IPS DF 19.7 (cell line): ENCODE data around the gene HSBP1L1.
"Not testable (repeated sequence)": the region's sequence is repeated elsewhere in the genome, so short reads cannot be mapped to it uniquely, and the experiment has no call there.

ENCODE experiments used
- DNase-seq: peaks from one replicate; pipeline ENCODE4 v3.0.0-alpha.2; 2013; ENCODE audit warnings: low read depth, low spot score

The HSBP1L1 gene

GRCh38 chr18:79985172-79985571 is 20.7 kb downstream of the HSBP1L1 start:
- no peak for DNase-seq

- no peak for DNase-seq
Observed at GRCh38 chr18:79986726-79987125, 22.3 kb downstream of the HSBP1L1 start.

DNA sequence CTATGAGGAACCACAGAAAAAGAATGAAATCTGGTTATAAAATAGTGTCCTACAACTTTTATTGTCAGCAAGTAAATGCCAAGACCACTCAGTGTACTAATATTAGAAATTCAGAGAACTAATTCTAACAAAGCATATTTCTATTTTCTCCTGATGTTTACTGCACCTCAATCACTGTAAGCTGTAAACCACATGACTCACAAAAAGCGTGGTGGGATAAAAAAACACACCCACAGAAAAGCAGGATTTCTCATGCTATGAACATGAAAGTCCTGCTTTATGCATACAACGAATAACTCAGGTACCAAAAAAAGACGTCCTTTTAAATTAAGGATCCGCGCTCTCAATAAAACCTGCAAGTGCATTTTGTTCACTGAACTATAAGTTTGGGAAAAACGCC is 23.1 kb downstream of the HSBP1L1 start:
- no peak for DNase-seq

DNA sequence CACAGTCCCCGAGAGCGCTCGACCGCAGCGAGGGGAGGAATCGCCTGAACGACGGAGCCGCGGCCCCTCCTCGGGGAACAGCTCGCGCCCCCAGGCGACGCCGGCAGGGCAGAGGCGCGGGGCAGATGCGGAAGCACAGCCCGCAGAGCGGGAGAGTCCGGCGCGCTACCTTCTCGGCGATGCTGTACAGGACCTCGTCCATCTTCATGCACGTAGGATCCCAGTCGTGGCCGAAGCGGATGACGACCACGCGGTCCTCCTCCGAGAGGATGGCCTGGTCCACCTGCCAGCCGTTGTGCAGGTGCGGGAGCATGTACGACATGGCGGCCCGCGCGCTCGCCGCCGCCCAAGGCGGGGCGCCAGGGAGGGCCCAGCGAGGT is 23.6 kb downstream of the HSBP1L1 start:
- DNase-seq = no peak

GRCh38 chr18:79988451-79989194 is 24.2 kb downstream of the HSBP1L1 start, which contains the start of gene TXNL4A:
Gene TXNL4A (minus strand): TSS chr18:79988563. CDS start chr18:79988392, 171 bp downstream.
- DNase-seq = no peak

GRCh38 chr18:79989195-79989497 is 24.7 kb downstream of the HSBP1L1 start:
- DNase-seq = no peak

DNA sequence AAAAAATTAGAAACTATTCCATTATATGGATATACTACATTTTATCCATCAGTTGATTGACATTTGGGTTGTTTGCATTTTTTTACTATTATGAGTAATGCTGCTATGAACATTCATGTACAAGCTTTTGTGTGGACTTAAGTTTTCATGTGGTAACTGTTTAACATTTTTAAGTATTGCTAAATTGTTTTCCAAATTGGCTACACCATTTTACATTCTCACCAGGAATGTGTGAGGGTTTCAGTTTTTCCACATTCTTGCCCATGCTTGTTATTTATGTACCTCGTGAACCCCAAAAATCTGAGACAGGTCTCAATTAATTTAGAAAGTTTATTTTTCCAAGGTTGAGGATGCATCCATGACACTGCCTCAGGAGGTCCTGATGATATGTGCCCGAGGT is 27.1 kb downstream of the HSBP1L1 start:
- DNase-seq = no peak

DNA sequence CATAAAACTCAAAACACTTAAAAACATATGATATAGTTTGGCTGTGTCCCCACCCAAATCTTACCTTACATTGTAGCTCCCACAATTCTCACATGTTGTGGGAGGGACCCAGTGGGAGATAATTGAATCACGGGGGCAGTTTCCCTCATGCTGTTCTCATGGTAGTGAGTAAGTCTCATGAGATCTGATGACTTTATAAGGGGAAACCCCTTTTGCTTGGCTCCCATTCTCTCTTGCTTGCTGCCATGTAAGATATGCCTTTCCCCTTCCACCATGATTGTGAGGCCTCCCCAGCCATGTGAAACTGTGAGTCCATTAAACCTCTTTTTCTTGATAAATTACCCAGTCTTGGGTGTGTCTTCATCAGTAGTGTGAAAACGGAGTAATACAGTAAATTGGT is 35.3 kb downstream of the HSBP1L1 start:
- not testable (repeated sequence) for DNase-seq

- no peak for DNase-seq
Observed at GRCh38 chr18:80000877-80001276, 36.4 kb downstream of the HSBP1L1 start.

DNA sequence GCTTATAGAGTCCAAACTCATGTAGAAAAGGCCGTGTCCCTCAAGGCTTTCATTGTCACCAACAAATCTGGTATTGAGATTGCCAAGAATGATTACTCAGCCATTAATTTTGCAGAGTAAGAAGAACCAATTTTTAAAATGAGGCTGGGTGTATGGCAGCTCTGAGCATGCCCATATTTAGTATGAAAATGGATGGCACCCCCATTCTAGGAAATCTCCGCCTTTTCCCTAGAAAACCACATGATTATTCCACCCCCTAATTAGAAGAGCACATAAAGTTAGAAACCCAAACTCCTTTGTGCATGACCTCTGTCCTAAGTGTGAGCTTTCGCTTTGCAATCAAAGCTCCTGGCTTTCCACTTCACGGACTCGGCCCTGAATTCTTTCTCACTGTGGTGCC is 38.0 kb downstream of the HSBP1L1 start:
- no peak for DNase-seq

DNA sequence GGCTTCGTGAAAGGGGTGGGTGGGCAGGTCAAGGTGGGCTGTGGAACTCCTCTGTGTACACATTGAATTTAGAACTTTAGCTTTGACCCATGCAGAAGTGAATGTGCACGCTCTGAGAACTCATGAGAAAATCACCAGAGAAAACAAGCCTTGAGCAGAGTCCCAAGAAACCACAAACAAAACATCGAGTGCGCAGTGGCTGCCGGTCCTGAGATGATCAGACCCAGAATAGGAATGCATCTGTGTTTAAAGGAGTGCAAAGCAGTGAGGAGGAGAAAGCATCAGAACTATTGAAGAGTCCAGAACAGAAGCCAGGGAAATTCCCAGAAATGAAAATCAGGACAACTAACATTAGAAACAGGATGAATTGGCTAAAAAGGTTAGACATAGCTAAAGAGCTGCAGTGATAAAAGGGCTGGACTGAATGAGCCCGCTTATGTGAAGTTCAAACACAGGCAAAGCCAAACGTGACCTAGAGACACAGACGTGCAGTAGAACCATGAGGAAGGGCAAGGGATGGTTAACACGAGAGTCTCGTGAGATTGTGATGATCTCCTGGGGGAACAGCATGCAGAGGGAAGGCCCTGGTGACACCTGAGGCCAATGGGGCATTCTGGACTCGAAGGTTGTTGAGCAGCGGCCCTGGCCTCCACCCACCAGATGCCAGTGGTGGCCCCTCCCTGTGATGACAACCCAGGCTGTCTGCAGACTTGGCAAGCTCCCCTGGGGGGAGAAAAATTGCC is 40.3 kb downstream of the HSBP1L1 start:
- DNase-seq = no peak

DNA sequence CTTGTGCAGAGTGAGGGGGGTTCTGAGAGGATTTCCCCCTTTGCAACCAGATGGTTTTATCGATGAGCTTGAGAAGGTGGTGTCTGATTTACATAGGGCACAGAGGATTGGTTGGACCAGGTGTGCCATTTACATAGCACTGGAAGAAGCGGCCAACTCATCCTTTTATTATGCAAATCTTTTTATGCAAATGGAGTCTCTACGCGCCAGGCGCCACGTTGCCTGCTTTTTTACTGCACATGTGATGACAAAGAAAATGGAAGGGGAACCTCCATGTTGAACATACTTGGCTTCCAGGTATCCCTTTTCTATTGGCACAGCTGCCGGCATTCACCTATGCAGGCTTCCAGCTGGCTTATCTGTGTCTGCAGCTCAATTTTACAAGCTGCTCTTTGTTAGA is 42.3 kb downstream of the HSBP1L1 start:
- peak; percentile 64 for DNase-seq

DNA sequence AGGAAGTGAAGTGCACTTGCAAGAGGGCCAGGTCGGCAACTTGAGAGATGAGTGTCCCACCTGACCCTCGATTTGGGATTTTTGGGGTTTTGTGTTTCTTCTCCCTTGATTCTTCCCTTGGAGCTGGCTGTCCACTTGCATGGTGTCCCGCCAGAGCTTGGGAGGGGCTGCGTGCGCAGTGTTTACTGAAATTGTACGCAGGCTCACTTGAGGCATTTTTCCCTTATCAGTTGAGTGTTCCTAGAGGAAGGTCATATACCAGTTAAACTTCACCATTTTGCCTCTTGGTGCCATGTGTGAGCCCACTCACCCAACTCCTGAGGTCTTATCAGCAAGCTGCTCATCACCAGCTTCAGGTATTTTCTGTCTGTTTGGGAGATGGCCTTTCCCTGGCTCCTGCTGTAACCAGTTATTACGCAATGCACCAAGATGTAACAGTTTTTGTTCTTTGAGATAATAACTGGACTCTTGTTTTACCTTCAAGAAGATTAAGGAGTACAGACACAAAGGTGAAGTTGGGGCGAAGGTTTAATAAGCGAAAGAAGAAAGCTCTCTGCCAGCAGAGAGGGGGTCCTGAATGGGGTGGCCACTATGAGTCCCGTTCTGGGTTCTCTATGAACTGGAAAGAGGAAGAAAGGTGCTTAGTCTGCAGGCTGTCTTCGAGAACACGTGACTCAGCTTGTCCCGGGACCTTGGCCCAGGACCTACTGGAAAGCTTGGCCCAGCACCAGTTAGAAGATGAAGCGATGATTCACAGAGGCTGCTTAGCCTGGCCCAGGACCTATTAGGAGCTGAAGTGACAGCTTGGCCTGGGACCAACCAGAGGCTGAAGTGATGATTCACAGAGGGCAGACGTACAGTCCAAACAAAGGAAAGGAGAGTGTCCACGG is 45.5 kb downstream of the HSBP1L1 start:
- no peak for DNase-seq

GRCh38 chr18:80010551-80010906 is 46.1 kb downstream of the HSBP1L1 start:
- DNase-seq = no peak

GRCh38 chr18:80011496-80012137 is 47.2 kb downstream of the HSBP1L1 start:
- not testable (repeated sequence) for DNase-seq

GRCh38 chr18:80012714-80013113 is 48.3 kb downstream of the HSBP1L1 start:
- DNase-seq = no peak
